ENCODE data around the gene PEX6. TPM values are rescaled to one million over a fixed set of nuclear protein-coding genes. Genes with fewer than 3 reads are reported as not detected.

PEX6 gene
- total and polyA plus RNA-seq, 2 experiments from 2014 or later = 6.5 to 25.1 TPM

- TF ChIP-seq ZNF462 (CRISPR knock-in tag; IDR thresholded peaks at IDR 0.05) (no peak), ETS1 (IDR thresholded peaks at IDR 0.05) (no peak), ZNF331 (CRISPR knock-in tag; IDR thresholded peaks at IDR 0.05; ENCODE audit: low read depth) (no peak), EZH2phosphoT487 (IDR thresholded peaks at IDR 0.05; ENCODE audit: unreplicated experiment) (no peak), EZH2 (IDR thresholded peaks at IDR 0.05; ENCODE audit: low read depth, unreplicated experiment) (no peak), CREB1 (CRISPR knock-in tag; IDR thresholded peaks at IDR 0.05; ENCODE audit: low read depth) (no peak)
These were observed 12.4 kb downstream of the PEX6 start (continued) for GRCh38 chr6:42966571-42966970.

- peaks cover 7% of the 10 kb centered on the region; the same call in 1 of the 2 replicates for H3K4me1 ChIP-seq (ENCODE audit: insufficient read depth)
- peaks cover 30% of the 10 kb centered on the region for H3K27me3 Mint-ChIP-seq (ENCODE audit: insufficient read depth, low read depth, poor library complexity)
- DNase-seq (ENCODE audit: low spot score) (peak; percentile 96), ATAC-seq (peak; percentile 67)
- H2AFZ ChIP-seq = no peak overlapping the region
- peaks cover 3% of the 10 kb centered on the region; the same call in 2 of the 3 replicates for H3K36me3 Mint-ChIP-seq (ENCODE audit: low read depth)
- H3K4me3 Mint-ChIP-seq = no peak overlapping the region
- H3K27ac ChIP-seq (ENCODE audit: low read depth) = no peak overlapping the region
- H3K27ac Mint-ChIP-seq = no peak overlapping the region
- no peaks in the 10 kb centered on the region for H3K79me2 ChIP-seq (replicated peaks; ENCODE audit: insufficient read depth)
- no peaks in the 10 kb centered on the region for H4K20me1 ChIP-seq (replicated peaks; ENCODE audit: insufficient read depth)
- H3K9me3 Mint-ChIP-seq = no peaks in the 10 kb centered on the region
- H3K4me1 Mint-ChIP-seq = peaks cover 10% of the 10 kb centered on the region; the same call in 2 of the 3 replicates
- H3F3A ChIP-seq (replicated peaks; ENCODE audit: low read depth) = peaks cover 17% of the 10 kb centered on the region; the same call in 1 of the 2 replicates
- no peaks in the 10 kb centered on the region for H3K9me2 ChIP-seq (ENCODE audit: insufficient read depth)
- no peaks in the 10 kb centered on the region; the same call in 1 of the 2 replicates for H3K36me3 ChIP-seq (ENCODE audit: insufficient read depth)
- no peak overlapping the region for H3K4me2 ChIP-seq
- H3K27me3 ChIP-seq (ENCODE audit: insufficient read depth) = peaks cover 21% of the 10 kb centered on the region
- H3K4me3 ChIP-seq = no peak overlapping the region
- TF ChIP-seq ZNF462 (CRISPR knock-in tag; IDR thresholded peaks at IDR 0.05) = no peak
These were observed 15.0 kb downstream of the PEX6 start for GRCh38 chr6:42963855-42964605.

All from GM23338 (cell line).